Natural killer cell (primary cell): ENCODE results near the gene RGS14. TPM values are rescaled to one million over a fixed set of nuclear protein-coding genes. Genes with fewer than 3 reads are reported as not detected.

ENCODE experiments used
- ATAC-seq, 3 donors: fragments of 150-1000 bp in 2 of 3; fragments of 200-7000 bp in 1 of 3; cut with Tn5 transposase; 1 replicate in 1 of 3; 2 replicates in 2 of 3; pipeline ENCODE4 v1.10.0; 2021; ENCODE audit warnings: mild to moderate bottlenecking in 2 of 3, moderate library complexity in 2 of 3
- DNase-seq, 2 donors: peaks; one replicate each; pipeline versions ENCODE4 v3.0.0 to v3.0.0-alpha.2; 2013 to 2021; ENCODE audit warnings: mixed read lengths in 1 of 2
- H3K27ac ChIP-seq: one replicate; pipeline ENCODE4 v1.5.1; 2013; ENCODE audit warnings: mild to moderate bottlenecking, low read length
- H3K27me3 ChIP-seq: one replicate; pipeline ENCODE4 v1.6.1; 2013; ENCODE audit warnings: low read length; ENCODE audit not compliant: control insufficient read depth, insufficient read depth
- H3K36me3 ChIP-seq: one replicate; pipeline ENCODE4 v1.6.1; 2013; ENCODE audit warnings: low read length; ENCODE audit not compliant: control insufficient read depth, insufficient read depth
- H3K4me1 ChIP-seq: one replicate; pipeline ENCODE4 v1.6.1; 2013; ENCODE audit warnings: low read length; ENCODE audit not compliant: control insufficient read depth, insufficient read depth
- H3K4me3 ChIP-seq: one replicate; pipeline ENCODE4 v1.5.1; 2013; ENCODE audit warnings: low read length
- H3K9me3 ChIP-seq: one replicate; pipeline ENCODE4 v1.6.1; 2013; ENCODE audit warnings: low read length; ENCODE audit not compliant: control insufficient read depth, insufficient read depth
- H3K27ac Mint-ChIP-seq, 2 donors: one replicate each; pipeline ENCODE4 v1.8.0; 2022; ENCODE audit warnings: mild to moderate bottlenecking in 2 of 2, mixed read lengths in 2 of 2, moderate library complexity in 1 of 2
- H3K27me3 Mint-ChIP-seq, 2 donors: one replicate each; pipeline ENCODE4 v1.8.0; 2022; ENCODE audit warnings: low read depth in 2 of 2, mixed read lengths in 2 of 2
- H3K36me3 Mint-ChIP-seq: one replicate; pipeline ENCODE4 v1.8.0; 2022; ENCODE audit warnings: mixed read lengths
- H3K4me1 Mint-ChIP-seq, 2 donors: one replicate each; pipeline ENCODE4 v1.8.0; 2022; ENCODE audit warnings: mixed read lengths in 2 of 2
- H3K4me3 Mint-ChIP-seq: one replicate; pipeline ENCODE4 v1.8.0; 2022; ENCODE audit warnings: mild to moderate bottlenecking, moderate library complexity, mixed read lengths
- H3K9me3 Mint-ChIP-seq, 2 donors: one replicate each; pipeline ENCODE4 v1.8.0; 2022; ENCODE audit warnings: mixed read lengths in 2 of 2
- CTCF ChIP-seq: fragments of 200-600 bp; IDR thresholded peaks from one replicate; pipeline ENCODE4 v1.8.0; 2022; ENCODE audit warnings: antibody characterized with exemption
- WGBS: methylation state at CpG from one replicate; pipeline ENCODE4 v1.1.7; 2013; ENCODE audit warnings: missing lambda C conversion rate; ENCODE audit not compliant: insufficient coverage; 5-methylcytosine and 5-hydroxymethylcytosine counted together
- intact Hi-C: fragments of 100-400 bp; cut with micrococcal nuclease; formaldehyde crosslinking; loops from one replicate; pipeline ENCODE4 v1.14.2; 2022
- total RNA-seq, 4 donors: library from RNA; stranded (reverse); fragments of 120-200 nt in 1 of 4; gene quantifications; one replicate each; pipeline versions ENCODE4 v1.2.3 to v1.2.4, GENCODE V29; 2013 to 2022

Gene RGS14
- total RNA-seq, 3 donors from 2014 or later (not counting 1 experiment from before 2014, with no cell fraction given) = 57.3 to 87.0 (median 66.1) TPM

- peak overlapping the region; percentile 2 for H3K4me3 Mint-ChIP-seq
- intact Hi-C loops = no loop called here
Measured at GRCh38 chr5:177385720-177386119, 28.0 kb downstream of the RGS14 start.

DNA sequence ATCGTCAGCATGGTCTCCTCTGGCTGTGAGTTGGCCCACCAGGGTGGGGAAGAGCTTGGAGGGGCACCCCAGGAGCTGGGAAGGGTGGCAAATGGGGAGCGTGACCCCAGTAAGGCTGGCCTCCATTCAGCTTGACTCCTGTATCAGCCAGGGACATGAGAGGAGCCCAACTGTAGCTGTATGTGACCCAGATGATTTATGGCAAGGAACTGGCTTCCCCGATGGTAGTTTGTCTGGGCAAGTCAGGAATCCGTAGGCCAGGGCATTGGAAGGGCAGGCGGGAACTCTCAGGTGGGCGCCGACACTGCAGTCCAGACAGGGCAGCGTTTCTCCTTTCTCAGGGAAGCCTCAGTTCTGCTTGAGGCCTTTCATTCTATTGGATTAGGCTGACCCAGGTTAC lies 28.8 kb downstream of the RGS14 start:
- Histone ChIP-seq H3K9me3 (no peaks in the 10 kb centered on the region), H3K4me1 (peaks cover 67% of the 10 kb centered on the region), H3K4me3 (no peak overlapping the region), H3K27me3 (no peaks in the 10 kb centered on the region), H3K27ac (no peak overlapping the region), H3K36me3 (no peaks in the 10 kb centered on the region)
- H3K27ac Mint-ChIP-seq = no peak overlapping the region
- peaks cover 36 to 47% of the 10 kb centered on the region in 2 donors for H3K4me1 Mint-ChIP-seq
- H3K4me3 Mint-ChIP-seq = no peak overlapping the region
- WGBS = 91% methylated on average over 8 of the region's 8 CpGs
- no peaks in the 10 kb centered on the region for H3K9me3 Mint-ChIP-seq
- DNase-seq (no peak), ATAC-seq (no peak)
- peaks cover 2 to 5% of the 10 kb centered on the region in 2 donors for H3K27me3 Mint-ChIP-seq
- TF ChIP-seq CTCF = no peak
- intact Hi-C loops = no loop called here
- no peaks in the 10 kb centered on the region for H3K36me3 Mint-ChIP-seq

More at GRCh38 chr5:177385720-177386119, 28.0 kb downstream of the RGS14 start:
- no peaks in the 10 kb centered on the region for H3K9me3 Mint-ChIP-seq
- Histone ChIP-seq H3K4me1 (peaks cover 61% of the 10 kb centered on the region), H3K27me3 (no peaks in the 10 kb centered on the region), H3K36me3 (no peaks in the 10 kb centered on the region), H3K4me3 (no peak overlapping the region), H3K27ac (no peak overlapping the region), H3K9me3 (no peaks in the 10 kb centered on the region)
- DNase-seq (no peak), ATAC-seq (no peak)
- H3K27ac Mint-ChIP-seq = peak overlapping the region in 1 of 2 donors; percentile 68
- no peak for TF ChIP-seq CTCF
- H3K36me3 Mint-ChIP-seq = no peaks in the 10 kb centered on the region
- peaks cover 31 to 39% of the 10 kb centered on the region in 2 donors for H3K4me1 Mint-ChIP-seq
- 47% methylated on average over 11 of the region's 11 CpGs for WGBS
- peaks cover 2 to 5% of the 10 kb centered on the region in 2 donors for H3K27me3 Mint-ChIP-seq

DNA sequence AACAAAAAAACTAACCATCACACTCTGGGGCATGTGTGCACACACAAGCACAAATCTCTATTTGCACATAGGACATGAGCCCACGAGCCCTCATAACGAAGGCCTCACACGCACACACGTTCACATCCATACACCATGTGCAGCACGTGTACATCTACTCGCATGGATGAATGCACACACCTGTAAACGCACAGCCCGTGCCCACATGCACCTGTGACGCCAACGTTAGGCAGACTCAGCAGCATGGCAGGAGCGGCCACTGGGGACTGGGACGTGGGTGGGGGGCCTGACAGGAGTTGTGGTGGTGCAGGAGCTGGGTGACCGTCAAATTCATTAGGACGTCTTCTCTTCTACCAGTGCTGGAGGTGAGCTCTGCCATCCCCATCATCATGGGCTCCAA lies 29.7 kb downstream of the RGS14 start:
- Mint-ChIP-seq H3K36me3 (no peaks in the 10 kb centered on the region), H3K4me3 (no peak overlapping the region), H3K27me3 (peaks cover 2% of the 10 kb centered on the region in 2 donors), H3K9me3 (no peaks in the 10 kb centered on the region), H3K27ac (no peak overlapping the region), H3K4me1 (peaks cover 36 to 44% of the 10 kb centered on the region in 2 donors)
- H3K27ac ChIP-seq = no peak overlapping the region
- no peaks in the 10 kb centered on the region for H3K27me3 ChIP-seq
- no peaks in the 10 kb centered on the region for H3K9me3 ChIP-seq
- 89% methylated on average over 14 of the region's 14 CpGs for WGBS
- H3K4me3 ChIP-seq = no peak overlapping the region
- no peak for DNase-seq
- H3K4me1 ChIP-seq = peaks cover 67% of the 10 kb centered on the region
- no peak for ATAC-seq
- H3K36me3 ChIP-seq = no peaks in the 10 kb centered on the region
- TF ChIP-seq CTCF = no peak
- intact Hi-C loops = no loop called here

DNA sequence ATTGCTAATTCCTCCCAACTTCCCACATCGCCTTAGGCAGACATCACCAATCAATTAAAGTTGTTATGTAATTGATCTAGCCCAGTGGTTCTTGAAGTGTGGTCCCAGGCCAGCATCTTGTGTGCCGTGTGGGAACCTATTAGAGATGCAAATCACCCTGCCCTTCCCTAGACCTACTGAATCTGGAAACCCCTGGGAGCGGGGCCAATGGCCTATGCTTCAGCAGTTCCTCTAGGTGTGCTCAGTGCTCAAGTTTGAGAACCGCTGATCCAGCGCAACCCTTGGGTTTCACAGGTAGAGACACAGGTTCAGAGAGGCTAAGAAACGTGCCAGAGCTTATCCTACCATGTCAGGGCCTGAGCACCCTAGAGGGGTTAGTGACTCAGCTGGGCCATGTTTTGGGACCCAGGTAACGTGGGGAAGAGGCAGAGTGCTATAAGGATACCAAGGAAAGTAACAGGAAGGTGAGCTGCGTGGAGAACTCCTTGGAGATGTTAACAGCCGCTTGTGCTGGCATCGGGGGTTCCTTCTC lies 30.9 kb downstream of the RGS14 start:
- Histone ChIP-seq H3K27me3 (no peaks in the 10 kb centered on the region), H3K4me1 (peaks cover 73% of the 10 kb centered on the region), H3K4me3 (no peak overlapping the region), H3K36me3 (no peaks in the 10 kb centered on the region), H3K9me3 (no peaks in the 10 kb centered on the region), H3K27ac (peak overlapping the region; percentile 79)
- Mint-ChIP-seq H3K27ac (peak overlapping the region; percentile 81 to 82), H3K4me3 (peak overlapping the region; percentile 17), H3K4me1 (peaks cover 36 to 42% of the 10 kb centered on the region in 2 donors), H3K9me3 (no peaks in the 10 kb centered on the region), H3K27me3 (peaks cover 0 to 2% of the 10 kb centered on the region in 2 donors), H3K36me3 (no peaks in the 10 kb centered on the region)
- DNase-seq (peak in 1 of 2 donors; percentile 26), ATAC-seq (no peak)
- no peak for TF ChIP-seq CTCF
- intact Hi-C loops = no loop called here
- 86% methylated on average over 10 of the region's 10 CpGs for WGBS
